Measurements from ENCODE around the gene HMHB1. TPM values are rescaled to one million over a fixed set of nuclear protein-coding genes. Genes with fewer than 3 reads are reported as not detected.

Gene HMHB1
- total RNA-seq = not detected
- long read RNA-seq = 0 reads

- no peak within 1 kb of the TSS for H3K27ac ChIP-seq
- intact Hi-C loops (cut with DNase I) = no loop called here
- TF ChIP-seq, protein P1, sequence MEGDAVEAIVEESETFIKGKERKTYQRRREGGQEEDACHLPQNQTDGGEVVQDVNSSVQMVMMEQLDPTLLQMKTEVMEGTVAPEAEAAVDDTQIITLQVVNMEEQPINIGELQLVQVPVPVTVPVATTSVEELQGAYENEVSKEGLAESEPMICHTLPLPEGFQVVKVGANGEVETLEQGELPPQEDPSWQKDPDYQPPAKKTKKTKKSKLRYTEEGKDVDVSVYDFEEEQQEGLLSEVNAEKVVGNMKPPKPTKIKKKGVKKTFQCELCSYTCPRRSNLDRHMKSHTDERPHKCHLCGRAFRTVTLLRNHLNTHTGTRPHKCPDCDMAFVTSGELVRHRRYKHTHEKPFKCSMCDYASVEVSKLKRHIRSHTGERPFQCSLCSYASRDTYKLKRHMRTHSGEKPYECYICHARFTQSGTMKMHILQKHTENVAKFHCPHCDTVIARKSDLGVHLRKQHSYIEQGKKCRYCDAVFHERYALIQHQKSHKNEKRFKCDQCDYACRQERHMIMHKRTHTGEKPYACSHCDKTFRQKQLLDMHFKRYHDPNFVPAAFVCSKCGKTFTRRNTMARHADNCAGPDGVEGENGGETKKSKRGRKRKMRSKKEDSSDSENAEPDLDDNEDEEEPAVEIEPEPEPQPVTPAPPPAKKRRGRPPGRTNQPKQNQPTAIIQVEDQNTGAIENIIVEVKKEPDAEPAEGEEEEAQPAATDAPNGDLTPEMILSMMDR (IDR thresholded peaks at IDR 0.05) = no peak
- no peaks in the 10 kb centered on the region for H3K9me3 ChIP-seq
- ATAC-seq = no peak
- H3K4me1 ChIP-seq = peaks cover 7% of the 10 kb centered on the region
- H3K36me3 ChIP-seq = no peaks in the 10 kb centered on the region
- no peaks in the 10 kb centered on the region for H3K27me3 ChIP-seq (ENCODE audit: low read depth)
- no peak for DNase-seq
- no peak within 1 kb of the TSS for H3K4me3 ChIP-seq
These were observed at the start of gene HMHB1 for GRCh38 chr5:143812085-143812705. HMHB1 (plus strand) TSS chr5:143812161.

DNA sequence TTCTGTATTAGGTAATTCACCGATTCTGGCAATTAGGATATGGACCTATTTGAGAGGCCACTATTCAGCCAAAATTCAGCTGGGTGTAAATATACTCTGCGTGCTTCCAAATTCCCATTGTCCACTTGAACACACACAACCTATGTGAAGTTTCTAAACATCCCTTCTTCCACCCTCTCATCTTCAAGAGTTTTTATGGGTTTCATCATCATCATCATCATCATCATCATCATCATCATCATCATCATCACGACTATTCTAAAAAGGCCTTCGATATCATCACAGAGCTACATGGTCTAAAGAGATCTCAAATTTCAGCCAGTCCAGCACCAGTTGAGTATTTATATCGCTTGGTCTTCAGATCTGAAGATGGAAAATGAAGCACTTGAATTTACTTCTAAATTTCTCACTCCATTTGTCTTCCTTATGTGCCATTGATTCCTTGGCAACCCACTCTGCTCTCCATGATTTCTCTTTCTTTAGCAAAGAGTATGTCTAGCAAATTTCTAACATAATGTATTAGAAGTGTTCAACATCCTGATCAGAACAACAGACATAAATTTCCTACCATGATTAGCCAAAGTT, 49.2 kb upstream of the HMHB1 start:
- TF ChIP-seq, protein P1 (IDR thresholded peaks at IDR 0.05) = no peak
- Histone ChIP-seq H3K27ac (no peak overlapping the region), H3K9me3 (no peaks in the 10 kb centered on the region), H3K27me3 (ENCODE audit: low read depth) (no peaks in the 10 kb centered on the region), H3K4me1 (no peaks in the 10 kb centered on the region), H3K36me3 (no peaks in the 10 kb centered on the region), H3K4me3 (no peak overlapping the region)
- intact Hi-C loops (cut with DNase I) = no loop called here
- DNase-seq = no peak
- no peak for ATAC-seq

- TF ChIP-seq, protein P1 (IDR thresholded peaks at IDR 0.05) = no peak
- Histone ChIP-seq H3K4me3 (no peak overlapping the region), H3K4me1 (peaks cover 5% of the 10 kb centered on the region), H3K27me3 (ENCODE audit: low read depth) (no peaks in the 10 kb centered on the region), H3K36me3 (no peaks in the 10 kb centered on the region), H3K27ac (no peak overlapping the region), H3K9me3 (no peaks in the 10 kb centered on the region)
- intact Hi-C loops (cut with DNase I) = no loop called here
- no peak for DNase-seq
- no peak for ATAC-seq
These were observed 44.8 kb upstream of the HMHB1 start for GRCh38 chr5:143767162-143767561.

- Histone ChIP-seq H3K27me3 (ENCODE audit: low read depth) (no peaks in the 10 kb centered on the region), H3K4me1 (peaks cover 5% of the 10 kb centered on the region), H3K27ac (no peak overlapping the region), H3K4me3 (no peak overlapping the region), H3K36me3 (no peaks in the 10 kb centered on the region), H3K9me3 (no peaks in the 10 kb centered on the region)
- DNase-seq = no peak
- TF ChIP-seq, protein P1 (IDR thresholded peaks at IDR 0.05) = no peak
- no peak for ATAC-seq
- intact Hi-C loops (cut with DNase I) = no loop called here
These were observed 42.8 kb upstream of the HMHB1 start for GRCh38 chr5:143769026-143769786.

- TF ChIP-seq, protein P1 (IDR thresholded peaks at IDR 0.05) = no peak
These were observed 41.5 kb upstream of the HMHB1 start for GRCh38 chr5:143770450-143770849.

More at GRCh38 chr5:143770450-143770849, 41.5 kb upstream of the HMHB1 start:
- Histone ChIP-seq H3K27ac (no peak overlapping the region), H3K9me3 (no peaks in the 10 kb centered on the region), H3K4me3 (no peak overlapping the region), H3K4me1 (peaks cover 5% of the 10 kb centered on the region), H3K36me3 (no peaks in the 10 kb centered on the region), H3K27me3 (ENCODE audit: low read depth) (no peaks in the 10 kb centered on the region)
- intact Hi-C loops (cut with DNase I) = no loop called here
- no peak for ATAC-seq
- DNase-seq = no peak
